Activated CD4-positive, alpha-beta T cell treated with anti-CD3 and anti-CD28 coated beads for 48 hours (primary cell): ENCODE measurements around the gene KRT3.

ENCODE experiments used
- DNase-seq: peaks from one replicate; pipeline ENCODE4 v3.0.0-alpha.2; 2020

The KRT3 gene

DNA sequence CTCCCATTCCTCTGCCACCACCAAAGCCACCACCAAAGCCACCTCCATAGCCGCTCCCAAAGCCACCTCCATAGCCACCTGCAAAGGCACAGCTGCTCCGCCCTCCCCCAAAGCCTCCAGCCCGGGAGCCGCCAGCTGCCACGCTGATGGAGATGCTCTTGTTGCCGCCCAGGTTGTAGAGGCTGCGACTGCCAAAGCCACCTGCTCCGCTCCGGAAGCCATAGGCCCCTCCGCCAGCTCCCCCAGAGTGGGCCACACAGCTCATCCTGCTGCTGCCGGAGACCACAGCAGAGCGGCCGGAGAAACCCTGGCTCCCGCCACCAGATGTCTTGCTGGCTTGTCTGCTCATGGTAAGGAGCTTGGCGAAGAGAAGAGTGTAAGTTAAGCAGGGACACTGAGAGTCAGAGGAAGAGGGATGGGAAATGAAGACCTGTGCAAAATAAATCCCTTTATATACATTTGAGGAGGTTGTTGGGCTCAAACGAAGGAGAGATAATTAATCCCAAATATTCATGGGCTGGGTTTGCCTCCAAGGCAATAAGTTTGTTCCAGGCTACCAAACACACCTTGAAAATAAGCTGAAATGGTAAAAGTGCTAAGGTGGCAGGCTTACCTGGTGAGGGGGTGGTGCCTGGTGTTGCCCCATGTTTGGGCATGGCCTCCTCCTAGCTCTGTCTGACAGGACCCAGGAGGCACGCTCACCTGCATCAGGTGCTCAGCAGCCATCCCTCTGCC, at the start of gene KRT3:
Gene KRT3 (minus strand): TSS at position 424 of the 735 bp plus-strand sequence. CDS start 75 bp downstream, at position 349.
- no peak for DNase-seq

DNA sequence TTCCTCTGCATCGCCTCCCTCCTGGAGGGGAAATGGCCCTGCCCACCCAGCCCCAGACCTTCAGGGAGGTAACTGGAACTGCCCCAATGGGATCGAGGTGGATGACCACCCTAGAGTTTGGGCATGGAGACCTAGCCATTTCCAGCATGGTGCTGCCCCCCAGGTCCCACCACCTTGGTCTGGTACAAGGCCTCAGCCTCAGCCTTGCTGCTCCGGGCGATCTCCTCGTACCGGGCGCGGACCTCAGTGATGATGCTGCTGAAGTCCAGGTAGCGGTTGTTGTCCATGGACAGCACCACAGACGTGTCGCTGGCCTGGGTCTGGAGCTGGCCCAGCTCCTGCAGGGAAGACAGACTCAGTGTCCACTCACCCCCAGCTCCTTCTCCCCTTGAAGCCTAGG, 48.5 kb upstream of the KRT3 start:
- no peak for DNase-seq

DNA sequence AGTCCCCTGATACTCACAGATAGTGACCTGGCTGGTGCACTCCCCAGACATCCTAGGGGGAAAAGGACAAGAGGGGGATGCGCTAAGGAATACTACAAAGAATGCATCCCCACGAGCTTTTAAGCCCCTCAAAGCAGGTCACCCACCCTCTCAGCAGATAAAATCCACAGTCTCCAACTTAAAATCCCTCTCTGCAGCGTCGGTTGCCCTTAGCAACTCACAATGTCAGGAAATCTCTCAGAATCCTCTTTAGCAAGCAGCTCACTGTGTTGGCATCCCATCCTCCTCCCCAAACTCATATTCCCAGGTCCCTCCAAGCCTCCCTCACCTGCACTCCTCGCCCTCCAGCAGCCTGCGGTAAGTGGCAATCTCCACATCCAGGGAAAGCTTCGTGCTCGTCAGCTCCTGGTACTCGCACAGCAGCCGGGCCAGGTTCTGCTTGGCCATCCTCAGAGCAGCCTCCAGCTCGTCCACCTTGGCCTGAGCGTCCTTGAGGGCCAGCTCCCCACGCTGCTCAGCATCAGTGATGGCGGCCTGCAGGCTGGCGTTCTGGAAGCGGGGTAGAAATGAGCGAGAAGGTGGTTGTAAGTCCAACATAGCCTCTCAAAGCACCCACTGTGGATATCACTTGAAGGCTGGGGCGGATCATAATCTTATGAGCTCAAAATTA, 43.7 kb upstream of the KRT3 start:
- no peak for DNase-seq

DNA sequence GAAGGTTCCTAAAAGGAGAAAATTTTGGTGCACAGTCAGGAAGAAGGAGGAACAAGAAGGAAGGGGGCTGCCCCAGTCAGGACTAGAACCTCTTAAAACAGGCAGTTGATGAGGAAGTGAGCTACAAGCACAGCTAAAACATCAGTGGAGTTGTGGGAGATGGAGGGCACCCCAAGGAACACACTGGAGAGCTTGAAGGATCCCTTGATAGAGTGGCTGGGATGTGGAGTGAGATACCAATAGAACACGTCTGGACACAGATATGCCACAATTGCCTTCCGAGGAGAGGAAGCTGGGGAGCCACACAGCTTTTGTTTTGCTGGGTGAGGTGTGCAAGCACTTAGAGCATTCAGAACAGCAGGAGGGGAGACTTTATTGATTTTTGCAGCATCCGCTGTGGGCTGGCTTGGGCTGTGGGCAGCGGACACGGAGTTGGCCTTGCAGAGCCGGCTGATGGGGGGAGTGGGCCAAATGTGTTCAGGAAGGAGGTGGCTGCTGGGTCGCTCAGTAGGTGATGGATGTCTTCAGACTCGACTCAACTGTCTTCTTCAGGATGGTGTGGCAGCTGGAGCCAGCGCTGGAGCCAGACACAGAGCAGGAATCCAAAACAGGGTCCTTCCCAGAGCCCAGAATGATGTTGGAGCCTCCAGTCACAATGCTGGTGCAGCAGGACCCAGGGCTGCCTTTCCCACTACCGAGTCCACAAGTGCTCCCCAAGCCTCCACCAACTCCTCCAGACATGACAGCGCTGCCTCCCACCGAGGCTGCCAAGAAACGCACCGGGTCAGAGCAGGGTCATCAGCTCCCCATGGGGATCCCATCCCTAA, 42.9 kb upstream of the KRT3 start:
- DNase-seq: no peak

DNA sequence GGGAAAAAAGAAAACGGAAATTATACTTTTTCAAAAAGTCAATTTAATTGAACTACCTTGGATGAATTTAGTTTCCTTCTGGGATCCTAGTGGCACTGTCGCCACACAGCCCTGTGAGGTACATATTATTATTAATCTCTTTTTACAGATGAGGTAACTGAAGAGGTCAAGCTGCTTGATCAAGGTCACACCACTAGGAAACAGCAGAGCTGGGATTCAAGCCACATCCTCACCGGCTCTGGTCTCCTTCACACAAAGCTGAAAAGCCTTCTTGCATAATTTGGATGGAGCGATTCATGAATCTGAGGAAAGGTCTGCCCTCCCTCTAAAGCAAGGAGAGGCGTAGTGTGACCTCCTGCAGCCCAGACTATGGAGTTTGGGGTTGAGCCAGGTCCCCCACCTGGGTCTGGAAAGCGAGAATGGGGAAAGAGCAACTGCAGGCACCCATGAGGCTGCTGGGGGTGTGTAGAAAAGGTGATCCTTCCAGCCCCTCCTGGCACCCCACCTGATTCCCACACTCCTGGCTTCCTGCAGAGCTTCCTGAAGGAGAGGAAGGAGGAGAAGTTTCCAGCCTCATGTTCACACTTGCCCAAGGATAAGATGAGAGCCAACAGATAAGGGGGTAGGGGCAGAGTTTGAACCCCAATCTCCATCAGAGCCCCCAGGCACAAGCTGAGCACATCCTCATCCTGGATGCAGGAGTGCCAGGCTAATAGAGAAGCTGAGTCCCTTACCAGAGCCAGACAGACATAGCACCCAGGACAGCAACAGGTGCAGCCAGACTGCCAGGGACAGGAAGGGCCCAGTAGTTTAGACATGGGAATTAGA, 42.1 kb upstream of the KRT3 start:
- no peak for DNase-seq

DNA sequence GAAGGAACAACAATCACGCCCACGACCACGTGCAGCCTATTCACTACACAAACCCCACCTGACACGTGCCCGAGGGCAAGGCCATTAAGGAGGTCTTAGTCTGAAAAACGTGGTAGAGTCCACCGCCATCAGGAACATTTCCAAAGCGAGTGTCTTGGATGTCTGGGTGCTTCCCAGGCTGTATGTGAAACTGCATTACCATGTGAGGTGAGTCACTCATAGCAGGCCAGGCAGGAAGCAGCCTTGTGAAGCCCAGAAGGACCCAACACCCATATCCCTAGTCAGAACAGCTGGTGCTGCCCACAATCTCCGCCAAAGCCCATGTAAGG, 41.5 kb upstream of the KRT3 start:
- no peak for DNase-seq

DNA sequence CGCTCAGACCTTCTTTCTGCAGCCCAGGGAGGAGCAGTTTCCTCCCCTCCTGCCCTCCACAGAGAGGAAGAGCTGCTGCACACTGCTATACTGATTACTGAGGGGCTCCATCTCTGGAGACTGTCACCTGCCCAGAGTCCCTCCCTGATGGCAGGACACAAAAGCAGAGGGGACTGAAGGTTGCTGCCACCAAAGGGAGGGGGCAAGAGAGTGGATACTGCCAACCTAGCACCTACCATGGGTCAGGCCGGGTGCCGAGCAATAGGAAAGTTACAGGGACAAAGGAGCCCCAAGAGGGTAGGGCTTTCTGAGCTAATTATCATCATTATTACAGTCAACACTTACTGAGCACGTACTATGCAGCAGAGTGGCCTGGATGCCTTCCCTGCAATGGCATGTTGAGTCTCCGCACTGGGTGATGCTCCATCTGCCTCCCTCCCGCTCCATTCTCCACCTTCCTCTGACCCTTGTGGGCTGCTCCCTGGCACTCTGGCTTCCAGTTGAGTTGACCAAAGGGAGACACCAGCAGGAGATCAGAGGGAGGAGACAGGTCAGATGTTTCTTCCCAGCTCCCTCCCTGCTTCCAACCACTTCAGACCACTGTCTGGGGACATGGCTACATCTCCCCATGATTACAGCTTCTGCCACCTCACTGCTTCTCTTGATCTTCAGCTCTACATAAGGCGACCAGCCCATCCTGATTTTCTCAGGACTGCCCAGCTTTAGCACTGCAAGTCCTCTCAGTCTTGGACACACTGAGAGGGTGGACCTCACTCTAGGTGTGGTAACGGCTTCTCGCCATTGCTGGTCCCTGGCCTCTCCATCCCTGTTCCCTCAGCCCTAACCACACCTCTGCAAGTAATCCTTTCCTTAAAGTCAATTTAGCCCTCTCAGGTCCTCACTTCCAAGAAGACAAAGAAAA, 40.8 kb upstream of the KRT3 start:
- DNase-seq: no peak

DNA sequence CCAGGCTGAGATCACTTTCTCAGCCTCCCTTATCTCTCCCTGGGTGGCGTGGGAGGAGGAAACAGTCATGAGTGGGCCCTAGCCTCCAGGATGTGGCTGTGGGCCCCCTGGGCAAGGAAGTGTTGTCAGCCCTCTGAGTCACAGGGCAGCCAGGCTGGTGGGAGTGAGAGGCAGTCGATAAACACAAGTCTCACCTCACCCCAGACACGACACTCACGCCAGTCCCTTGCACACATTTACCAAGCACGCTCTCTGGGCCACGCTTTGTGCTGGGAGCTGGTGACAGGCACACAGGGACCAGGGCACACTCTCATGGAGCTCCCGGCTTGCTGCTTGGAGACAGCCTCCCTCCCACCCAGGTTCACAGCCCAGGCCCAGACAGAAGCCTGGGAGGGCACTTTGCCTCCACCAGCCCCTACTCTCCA, 40.1 kb upstream of the KRT3 start:
- peak; percentile 79 for DNase-seq

DNA sequence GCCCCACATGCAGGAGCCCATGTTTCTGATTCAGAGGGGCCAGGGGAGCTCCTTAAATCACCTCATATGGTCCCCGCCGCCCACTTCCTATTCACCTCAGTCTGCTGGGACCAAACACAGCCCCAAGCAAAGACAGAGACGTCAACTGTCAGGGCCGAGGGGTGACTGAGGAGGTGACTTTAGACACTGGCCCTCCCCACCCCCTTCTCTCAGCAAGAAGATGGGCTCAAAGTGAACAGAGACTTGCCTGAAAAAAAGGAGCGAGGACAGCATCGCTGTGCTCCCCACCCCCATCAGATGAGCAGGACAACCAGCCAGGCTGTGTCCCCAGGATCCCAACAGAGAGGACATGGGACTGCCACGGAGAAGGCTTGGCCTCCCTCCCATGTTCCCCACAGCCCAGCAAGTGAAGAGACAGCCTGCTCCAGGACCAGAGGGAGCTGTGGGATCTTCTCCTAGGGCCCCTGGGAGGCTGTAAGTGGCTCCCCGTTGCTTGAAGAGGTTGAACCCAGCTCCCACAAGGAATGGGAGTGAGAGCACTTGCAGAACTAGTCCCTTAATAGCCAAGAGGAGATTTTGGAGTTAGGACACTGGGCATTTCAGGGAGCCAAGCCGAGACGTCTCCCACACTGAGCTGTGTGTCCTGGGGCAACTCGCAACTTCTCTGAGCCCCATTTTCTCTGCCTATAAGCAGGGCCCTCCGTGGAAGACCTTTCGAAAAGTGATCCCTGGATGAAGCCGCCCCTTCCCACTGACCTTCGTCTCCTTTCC, 39.5 kb upstream of the KRT3 start:
- DNase-seq: peak; percentile 18

DNA sequence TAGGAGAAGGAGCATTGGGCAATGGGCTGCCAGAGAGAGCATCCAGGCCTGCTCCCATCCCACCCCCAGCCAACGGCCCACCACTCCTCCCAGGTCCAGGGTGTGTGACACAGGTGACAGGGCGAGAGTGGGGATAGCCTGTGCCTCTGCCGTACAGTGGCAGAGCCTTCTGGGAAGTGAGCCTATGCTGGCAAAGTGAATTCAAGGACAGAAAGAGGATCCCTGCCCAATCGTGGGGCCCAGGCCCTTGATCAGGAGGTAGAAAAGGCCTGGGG, 38.7 kb upstream of the KRT3 start:
- DNase-seq: no peak

DNA sequence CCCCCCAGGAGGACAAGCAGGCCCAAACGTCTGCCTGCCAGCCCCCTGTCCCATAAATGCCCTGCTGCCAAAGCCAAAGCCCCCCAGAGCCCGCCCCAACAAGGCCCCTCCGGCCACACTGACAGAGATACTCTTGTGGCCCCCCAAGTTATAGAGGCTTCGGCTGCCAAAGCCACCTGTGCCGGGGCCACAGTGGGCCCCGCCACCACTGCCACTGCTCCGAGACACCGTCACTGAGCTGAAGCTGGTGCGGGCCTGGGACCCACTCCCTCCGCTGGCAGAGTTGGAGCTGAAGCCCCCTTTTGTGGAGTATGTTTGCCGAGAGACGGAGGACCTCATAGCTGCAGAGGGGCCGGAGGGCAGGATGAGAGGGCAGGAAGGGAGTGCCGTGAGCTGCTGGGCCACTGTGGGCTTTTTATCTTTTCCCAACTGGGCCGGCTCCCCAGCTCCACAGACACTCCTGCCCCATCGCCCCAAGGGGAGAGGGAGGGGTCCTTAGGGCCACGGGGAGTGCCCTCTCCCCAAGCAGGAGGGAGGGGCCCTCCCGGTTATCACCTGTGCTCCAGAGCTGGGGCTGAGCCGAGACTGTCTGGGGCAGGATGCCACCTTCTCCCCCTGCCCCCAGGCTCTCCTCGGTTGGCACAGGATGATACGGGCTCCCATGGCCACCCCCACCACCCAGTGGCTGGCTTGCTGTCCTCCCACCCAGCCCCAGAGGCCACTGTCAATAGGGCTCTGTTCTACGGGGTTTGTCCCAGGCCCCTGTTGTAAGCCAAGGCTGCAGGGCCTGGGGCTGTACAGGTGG, 38.2 kb upstream of the KRT3 start, which contains the start of gene KRT79:
Gene KRT79 (minus strand): TSS at position 390 of the 805 bp plus-strand sequence. CDS start 51 bp downstream, at position 339.
- DNase-seq: no peak

DNA sequence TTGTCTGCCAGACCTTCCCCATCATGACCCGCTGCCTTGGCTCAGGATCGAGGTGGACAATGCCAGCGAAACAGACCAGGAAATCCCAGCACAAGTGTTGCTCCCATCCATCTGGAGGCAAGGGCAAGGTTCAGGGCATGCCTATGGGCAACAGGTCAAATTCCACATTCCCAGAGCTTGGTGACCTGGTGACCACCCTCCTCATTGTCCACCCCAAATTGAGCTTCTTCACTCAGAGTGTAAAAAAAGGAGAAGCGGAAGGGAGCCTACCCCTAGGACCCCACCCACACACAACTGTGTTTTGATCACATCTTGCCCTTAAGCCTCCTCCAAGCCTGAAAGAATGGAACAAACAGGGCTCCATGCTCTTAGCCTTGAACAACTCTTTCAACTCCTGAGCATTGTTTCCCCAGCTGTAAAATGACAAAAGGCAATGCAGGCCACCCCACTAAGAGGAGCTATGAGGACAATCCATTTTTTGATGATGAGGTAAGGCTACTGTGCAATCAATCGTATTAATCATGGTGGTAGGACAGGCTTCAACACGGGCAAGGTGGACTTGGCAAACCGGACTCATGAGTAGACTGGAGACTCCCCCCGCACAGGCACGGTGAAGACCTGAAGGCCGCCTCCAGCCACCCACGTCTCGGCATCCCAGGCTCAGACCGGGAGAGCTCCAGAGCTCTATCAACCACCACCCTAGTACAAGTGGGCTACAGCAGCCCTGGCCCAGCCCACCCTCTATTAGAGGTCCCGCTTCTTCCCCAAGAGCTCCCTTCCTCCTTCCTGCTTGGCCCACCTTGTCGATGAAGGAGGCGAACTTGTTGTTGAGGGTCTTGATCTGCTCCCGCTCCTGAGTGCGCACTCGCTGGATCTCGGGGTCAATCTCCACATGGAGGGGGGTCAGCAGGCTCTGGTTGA, 37.3 kb upstream of the KRT3 start:
- no peak for DNase-seq

DNA sequence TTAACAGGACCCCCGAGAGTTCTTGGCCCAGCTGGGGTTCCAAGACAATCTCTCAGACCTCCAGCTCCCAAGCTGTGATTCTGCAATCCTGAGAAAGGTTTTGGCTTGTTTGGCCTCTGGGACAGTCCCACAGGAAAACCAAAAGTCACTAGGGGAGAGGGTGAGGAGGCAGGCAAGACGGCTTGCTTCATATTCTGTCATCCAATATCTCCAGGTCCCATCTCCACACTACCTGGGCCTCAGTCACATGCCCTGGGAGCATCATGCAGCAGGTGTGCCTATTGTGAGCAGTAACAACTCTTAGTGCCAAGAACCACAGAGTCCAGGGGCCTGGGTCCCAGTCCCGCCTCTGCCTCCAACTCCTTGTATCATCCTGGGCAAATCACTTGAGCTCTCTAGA, 36.5 kb upstream of the KRT3 start:
- DNase-seq: no peak

DNA sequence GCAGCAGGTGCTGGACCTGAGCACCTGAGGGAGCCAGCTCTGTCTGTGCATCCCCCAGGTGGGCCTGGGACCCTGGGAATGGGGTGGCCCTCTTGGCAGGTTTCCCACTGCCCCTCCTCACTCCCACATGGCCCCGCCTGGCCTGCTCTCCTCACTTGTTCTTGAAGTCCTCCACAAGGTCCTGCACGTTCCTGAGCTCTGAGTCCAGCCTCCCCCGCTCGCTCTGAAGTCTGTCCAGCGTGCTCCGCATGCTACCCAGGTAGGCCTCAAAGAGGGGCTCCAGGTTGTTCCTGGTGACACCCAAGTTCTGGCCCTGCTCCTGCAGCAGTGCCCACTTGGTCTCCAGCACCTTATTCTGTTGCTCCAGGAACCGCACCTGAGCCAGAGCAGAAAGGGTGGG, 35.3 kb upstream of the KRT3 start:
- DNase-seq: no peak

DNA sequence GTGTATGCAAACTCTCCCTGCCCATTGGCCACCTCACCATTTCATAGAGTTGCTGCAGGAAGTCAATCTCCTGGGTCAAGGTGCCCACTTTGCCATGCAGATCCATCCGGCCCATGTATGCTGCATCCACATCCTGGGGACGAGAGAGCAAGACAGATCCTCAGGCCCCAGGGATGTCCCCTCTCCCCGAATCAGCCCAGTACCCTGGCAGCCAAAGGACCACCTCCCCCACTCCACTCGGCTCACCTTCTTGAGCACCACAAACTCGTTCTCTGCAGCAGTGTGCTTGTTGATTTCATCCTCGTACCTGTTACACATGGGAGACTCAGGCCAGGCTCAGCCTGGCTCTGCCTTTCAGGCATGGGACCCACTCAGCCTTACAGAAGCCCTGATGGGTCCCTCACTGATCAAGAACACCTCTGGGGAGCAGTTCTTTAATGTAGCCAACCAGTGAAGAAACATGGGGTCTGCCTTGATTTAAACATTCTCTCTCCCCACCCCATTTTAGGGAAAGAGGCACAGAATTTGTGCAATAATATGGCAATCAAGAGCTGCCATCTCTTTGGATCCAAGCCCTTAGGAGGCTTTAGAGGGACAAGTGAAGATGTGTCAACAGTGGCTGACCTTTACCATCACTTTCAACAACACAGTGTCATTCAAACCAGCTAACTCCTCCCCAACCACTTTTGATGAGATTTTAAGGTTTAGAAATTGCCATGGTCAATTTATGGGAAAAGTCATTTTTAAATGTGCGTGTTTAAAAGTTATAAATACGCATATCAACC, 34.3 kb upstream of the KRT3 start:
- DNase-seq: no peak

DNA sequence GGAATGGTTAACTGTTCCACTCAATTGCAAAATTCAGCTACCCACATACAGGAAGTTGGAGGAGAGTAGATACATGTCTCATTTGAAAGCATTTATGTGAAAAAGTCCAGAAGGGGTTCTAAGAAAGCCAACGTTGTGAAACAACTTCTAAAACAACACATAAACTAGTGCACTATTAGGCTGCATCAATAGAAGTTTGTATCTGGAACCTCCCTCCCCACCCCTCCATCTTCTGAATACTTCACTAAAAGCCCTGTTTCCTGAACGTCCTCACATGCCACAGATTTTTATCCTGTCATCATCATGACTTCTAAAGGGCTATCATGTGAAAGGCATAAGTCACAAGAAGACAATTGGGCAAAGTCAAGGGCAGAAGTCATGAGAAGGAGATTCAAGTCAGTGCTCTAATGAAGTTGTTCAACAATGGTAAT, 32.7 kb upstream of the KRT3 start:
- no peak for DNase-seq

DNA sequence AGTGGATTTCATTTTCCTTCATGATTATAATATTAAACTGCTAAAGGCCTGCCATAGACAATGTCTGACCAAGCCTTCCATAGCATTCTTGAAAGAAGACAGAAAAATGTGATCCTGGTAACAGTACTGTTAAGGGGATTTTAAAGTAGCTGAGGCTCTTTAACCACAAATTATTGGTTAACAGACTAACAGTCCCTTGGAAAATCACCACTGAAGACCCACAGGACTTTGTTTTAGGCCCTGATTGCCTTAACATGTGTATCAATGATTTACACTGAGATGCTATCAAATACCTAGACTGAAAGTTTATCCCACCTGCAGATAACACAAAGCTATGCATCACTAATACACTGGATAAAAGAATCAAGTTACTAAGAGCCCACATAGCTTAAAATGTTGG, 32.2 kb upstream of the KRT3 start:
- DNase-seq: no peak

DNA sequence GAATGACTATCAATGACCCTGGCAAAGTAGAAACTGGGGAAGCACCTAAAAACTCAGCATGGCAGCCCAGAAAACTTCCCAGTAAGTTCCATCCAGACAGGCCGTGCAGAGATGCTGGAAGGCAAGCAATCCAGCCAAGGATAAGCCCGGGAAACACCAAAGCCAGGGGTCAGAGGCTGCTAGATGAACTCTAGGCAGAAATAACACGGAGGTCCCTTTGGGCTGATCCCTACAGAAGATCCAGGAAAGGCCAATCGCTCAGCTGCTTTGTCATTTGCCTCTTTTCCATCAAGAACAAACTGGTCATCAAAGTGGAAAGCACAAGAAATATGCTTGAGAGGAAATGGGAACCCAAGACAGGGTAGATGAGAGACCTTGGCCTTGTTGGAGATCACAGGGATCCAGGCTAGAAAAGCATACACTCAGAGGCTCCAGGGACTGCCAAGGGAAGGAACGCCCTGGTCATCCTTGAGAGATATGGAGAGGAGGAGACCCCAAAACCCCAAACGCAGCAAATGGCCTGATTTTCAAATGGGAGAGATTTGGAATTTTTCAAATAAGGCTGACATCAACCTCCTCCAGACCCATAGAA, 31.7 kb upstream of the KRT3 start:
- DNase-seq: no peak
